OCI-LY7 (cell line): ENCODE data around the gene CIZ1. TPM values are rescaled to one million over a fixed set of nuclear protein-coding genes. Genes with fewer than 3 reads are reported as not detected.

ENCODE experiments used
- BruUV-seq: library from RNA; stranded (reverse); fragments of 400-500 nt; replicated peaks from 2 replicates; lab custom pipeline; 2021; lab: Mats Ljungman, UMichigan
- CTCF ChIA-PET: fragments of 300-600 bp; sonication (Branson Sonifier 250); formaldehyde crosslinking; loops from one replicate; lab custom pipeline; 2022; ENCODE audit warnings: antibody characterized with exemption; ENCODE audit not compliant: unreplicated experiment; lab: Charles Lee
- POLR2A ChIA-PET: fragments of 300-600 bp; sonication (Branson Sonifier 250); formaldehyde crosslinking; loops from one replicate; lab custom pipeline; 2022; ENCODE audit warnings: antibody characterized with exemption; lab: Charles Lee
- DNase-seq: peaks from one replicate; pipeline ENCODE4 v3.0.0-alpha.2; 2015; ENCODE audit warnings: low spot score
- H2AFZ ChIP-seq: fragments of 200-600 bp; sonication (generic), shearing (Covaris generic); 2 replicates; pipeline ENCODE4 v1.6.1; 2014; ENCODE audit warnings: mild to moderate bottlenecking, antibody characterized with exemption, low read length, moderate library complexity
- H3K27ac ChIP-seq: fragments of 200-600 bp; sonication (generic); 2 replicates; pipeline ENCODE4 v1.5.1; 2014; ENCODE audit warnings: mixed run types, low read depth, mild to moderate bottlenecking, moderate library complexity, low read length, inconsistent platforms; ENCODE audit not compliant: poor library complexity, severe bottlenecking
- H3K36me3 ChIP-seq: fragments of 200-600 bp; sonication (generic); 2 replicates; pipeline ENCODE4 v1.6.1; 2014; ENCODE audit warnings: mild to moderate bottlenecking, antibody characterized with exemption, low read length, moderate library complexity, mixed read lengths; ENCODE audit not compliant: insufficient read depth
- H3K4me1 ChIP-seq: fragments of 200-600 bp; sonication (generic); 2 replicates; pipeline ENCODE4 v1.5.1; 2014; ENCODE audit warnings: mild to moderate bottlenecking, low read length; ENCODE audit not compliant: insufficient read depth, poor library complexity, severe bottlenecking
- H3K4me2 ChIP-seq: fragments of 200-600 bp; sonication (generic); 2 replicates; pipeline ENCODE4 v1.6.1; 2014; ENCODE audit warnings: mild to moderate bottlenecking, low read length
- H3K4me3 ChIP-seq: fragments of 200-600 bp; sonication (generic); 2 replicates; pipeline ENCODE4 v1.5.1; 2014; ENCODE audit warnings: mild to moderate bottlenecking, low read depth, low read length; ENCODE audit not compliant: poor library complexity, severe bottlenecking
- H3K79me2 ChIP-seq: fragments of 200-600 bp; sonication (generic); 2 replicates; pipeline ENCODE4 v1.6.1; 2016; ENCODE audit warnings: low read depth, mild to moderate bottlenecking, low read length, moderate library complexity, mixed read lengths; ENCODE audit not compliant: insufficient read depth
- H3K9me2 ChIP-seq: fragments of 200-600 bp; sonication (generic); 2 replicates; pipeline ENCODE4 v1.6.1; 2016; ENCODE audit warnings: mild to moderate bottlenecking, low read length, mixed read lengths; ENCODE audit not compliant: insufficient read depth
- H3K9me3 ChIP-seq: fragments of 200-600 bp; sonication (generic); 2 replicates; pipeline ENCODE4 v1.6.1; 2014; ENCODE audit warnings: mild to moderate bottlenecking, mixed run types, low read length, mixed read lengths
- H4K20me1 ChIP-seq: fragments of 200-600 bp; sonication (generic); 2 replicates; pipeline ENCODE4 v1.6.1; 2014; ENCODE audit warnings: mild to moderate bottlenecking, antibody characterized with exemption, low read length, moderate library complexity, mixed read lengths; ENCODE audit not compliant: insufficient read depth
- EZH2phosphoT487 ChIP-seq: fragments of 200-600 bp; sonication (generic); IDR thresholded peaks from 2 replicates; pipeline ENCODE4 v1.6.1; 2018; ENCODE audit warnings: low read depth, borderline replicate concordance, mild to moderate bottlenecking, mixed run types, antibody characterized with exemption, low read length, moderate library complexity, mixed read lengths
- intact Hi-C: fragments of 100-400 bp; cut with micrococcal nuclease; formaldehyde crosslinking; loops from one replicate; pipeline ENCODE4 v1.10.0; 2022; ENCODE audit not compliant: unreplicated experiment
- total RNA-seq, 2 experiments: library from RNA; depleted of rRNA in 1 of 2; stranded (reverse); fragments of >200 nt in 1 of 2; shearing (Covaris generic) in 1 of 2; gene quantifications; 2 replicates each; pipeline ENCODE4 v1.2.3, GENCODE V29; 2014 to 2022
- TF ChIP-seq, protein P1 (sequence below): fragments of 200-600 bp; sonication (generic); conservative IDR thresholded peaks from 2 replicates; pipeline ENCODE4 v1.5.1; 2014; ENCODE audit warnings: mild to moderate bottlenecking, antibody characterized with exemption, low read length, moderate library complexity, mixed read lengths

Gene CIZ1
- total RNA-seq, 2 experiments from 2014 or later: 45.4 to 121 TPM

DNA sequence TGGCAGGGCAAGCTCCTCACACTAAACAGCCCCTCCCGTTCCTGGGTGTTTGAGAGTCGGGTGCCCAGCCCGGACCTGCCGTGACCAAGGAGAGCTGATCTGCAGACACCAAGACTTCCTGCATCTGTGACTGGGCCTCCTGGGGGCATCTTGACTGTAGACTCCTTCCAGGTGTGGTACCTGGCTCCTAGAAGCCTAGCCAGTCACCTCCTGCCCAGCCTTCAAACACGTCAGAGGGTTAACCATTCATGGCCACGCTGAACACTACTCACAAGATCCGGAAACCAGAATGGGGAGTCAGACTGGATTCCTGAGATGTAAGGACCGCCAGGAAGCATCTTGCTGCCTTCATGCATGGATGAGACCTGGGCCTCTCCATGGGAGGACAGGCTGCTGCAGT, 45.8 kb downstream of the CIZ1 start:
- ChIA-PET POLR2A (no interaction called here), CTCF (no interaction called here)
- no peaks in the 10 kb centered on the region for H3K9me2 ChIP-seq
- no peaks in the 10 kb centered on the region for H3K4me1 ChIP-seq
- BruUV-seq: no TSS peak
- TF ChIP-seq, protein P1, sequence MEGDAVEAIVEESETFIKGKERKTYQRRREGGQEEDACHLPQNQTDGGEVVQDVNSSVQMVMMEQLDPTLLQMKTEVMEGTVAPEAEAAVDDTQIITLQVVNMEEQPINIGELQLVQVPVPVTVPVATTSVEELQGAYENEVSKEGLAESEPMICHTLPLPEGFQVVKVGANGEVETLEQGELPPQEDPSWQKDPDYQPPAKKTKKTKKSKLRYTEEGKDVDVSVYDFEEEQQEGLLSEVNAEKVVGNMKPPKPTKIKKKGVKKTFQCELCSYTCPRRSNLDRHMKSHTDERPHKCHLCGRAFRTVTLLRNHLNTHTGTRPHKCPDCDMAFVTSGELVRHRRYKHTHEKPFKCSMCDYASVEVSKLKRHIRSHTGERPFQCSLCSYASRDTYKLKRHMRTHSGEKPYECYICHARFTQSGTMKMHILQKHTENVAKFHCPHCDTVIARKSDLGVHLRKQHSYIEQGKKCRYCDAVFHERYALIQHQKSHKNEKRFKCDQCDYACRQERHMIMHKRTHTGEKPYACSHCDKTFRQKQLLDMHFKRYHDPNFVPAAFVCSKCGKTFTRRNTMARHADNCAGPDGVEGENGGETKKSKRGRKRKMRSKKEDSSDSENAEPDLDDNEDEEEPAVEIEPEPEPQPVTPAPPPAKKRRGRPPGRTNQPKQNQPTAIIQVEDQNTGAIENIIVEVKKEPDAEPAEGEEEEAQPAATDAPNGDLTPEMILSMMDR: no peak
- no peak overlapping the region for H3K4me3 ChIP-seq
- intact Hi-C loops: no loop called here
- no peaks in the 10 kb centered on the region for H3K36me3 ChIP-seq
- H3K27ac ChIP-seq: no peak overlapping the region
- H4K20me1 ChIP-seq: no peaks in the 10 kb centered on the region
- no peaks in the 10 kb centered on the region for H3K9me3 ChIP-seq
- no peak overlapping the region for H2AFZ ChIP-seq
- H3K79me2 ChIP-seq: no peaks in the 10 kb centered on the region
- DNase-seq: no peak
- H3K4me2 ChIP-seq: no peak overlapping the region

- Histone ChIP-seq H3K79me2 (no peaks in the 10 kb centered on the region), H3K9me3 (no peaks in the 10 kb centered on the region), H3K27ac (no peak overlapping the region), H3K9me2 (no peaks in the 10 kb centered on the region), H3K4me2 (no peak overlapping the region), H2AFZ (no peak overlapping the region), H3K4me1 (no peaks in the 10 kb centered on the region), H3K36me3 (no peaks in the 10 kb centered on the region), H4K20me1 (no peaks in the 10 kb centered on the region), H3K4me3 (no peak overlapping the region)
- POLR2A ChIA-PET: no interaction called here
- BruUV-seq: no TSS peak
- CTCF ChIA-PET: no interaction called here
- intact Hi-C loops: no loop called here
- DNase-seq: no peak
- TF ChIP-seq, protein P1: no peak
- TF ChIP-seq EZH2phosphoT487: no peak
These were observed 46.9 kb downstream of the CIZ1 start for GRCh38 chr9:128144239-128145181.
